Activated B cell treated with CpG ODN at 0.5 μM for 24 hours (primary cell): Measurements from ENCODE around the gene TM9SF3. TPM values are rescaled to one million over a fixed set of nuclear protein-coding genes. Genes with fewer than 3 reads are reported as not detected.
A peak's percentile ranks its signal among the peaks of the same experiment; 100 is the strongest.

Experiments
- ATAC-seq: fragments of 200-7000 bp; cut with Tn5 transposase; one replicate; pipeline ENCODE4 v1.10.0; 2021; ENCODE audit warnings: low read depth, mild to moderate bottlenecking, moderate library complexity
- CTCF ChIA-PET: fragments of 350-600 bp; sonication (Branson Sonifier 250); formaldehyde crosslinking; loops from one replicate; lab custom pipeline; 2021; ENCODE audit warnings: antibody characterized with exemption; lab: Charles Lee
- POLR2A ChIA-PET: fragments of 350-600 bp; sonication (Branson Sonifier 250); formaldehyde crosslinking; loops from one replicate; lab custom pipeline; 2021; ENCODE audit warnings: antibody characterized with exemption; lab: Charles Lee
- DNase-seq: peaks from one replicate; pipeline ENCODE4 v3.0.0; 2022
- H3K27ac Mint-ChIP-seq: one replicate; pipeline ENCODE4 v1.8.0; 2020; ENCODE audit warnings: mixed read lengths
- H3K27me3 Mint-ChIP-seq: one replicate; pipeline ENCODE4 v1.8.0; 2021; ENCODE audit warnings: mixed read lengths
- H3K36me3 Mint-ChIP-seq: one replicate; pipeline ENCODE4 v1.8.0; 2021; ENCODE audit warnings: low read depth, mixed read lengths
- H3K4me1 Mint-ChIP-seq: one replicate; pipeline ENCODE4 v1.8.0; 2021; ENCODE audit warnings: mixed read lengths
- H3K4me3 Mint-ChIP-seq: one replicate; pipeline ENCODE4 v1.8.0; 2020; ENCODE audit warnings: mild to moderate bottlenecking, mixed read lengths
- H3K9me3 Mint-ChIP-seq: one replicate; pipeline ENCODE4 v1.8.0; 2020; ENCODE audit warnings: mixed read lengths
- CTCF ChIP-seq: fragments of 200-600 bp; IDR thresholded peaks from one replicate; pipeline ENCODE4 v1.8.0; 2022; ENCODE audit warnings: antibody characterized with exemption, mild to moderate bottlenecking
- intact Hi-C: fragments of 100-400 bp; cut with micrococcal nuclease; formaldehyde crosslinking; loops from one replicate; pipeline ENCODE4 v1.15.1; 2024
- total RNA-seq: library from RNA; stranded (reverse); gene quantifications from 2 replicates; pipeline ENCODE4 v1.2.3, GENCODE V29; 2022

Gene TM9SF3
- total RNA-seq, 1 donor from 2014 or later: 61.7 TPM

GRCh38 chr10:96618653-96619052 is 31.8 kb upstream of the TM9SF3 start:
- no peaks in the 10 kb centered on the region for H3K27me3 Mint-ChIP-seq
- intact Hi-C loops: no loop called here
- no peaks in the 10 kb centered on the region for H3K4me1 Mint-ChIP-seq
- no peak overlapping the region for H3K4me3 Mint-ChIP-seq
- POLR2A ChIA-PET: interaction anchor here (0.6 kb wide), 1 partner anchor 78 kb away, joined by 6 read pairs; no protein-coding TSS in a partner anchor
- DNase-seq (no peak), ATAC-seq (no peak)
- peaks cover 98% of the 10 kb centered on the region for H3K36me3 Mint-ChIP-seq
- CTCF ChIA-PET: no interaction called here
- no peak overlapping the region for H3K27ac Mint-ChIP-seq
- no peaks in the 10 kb centered on the region for H3K9me3 Mint-ChIP-seq
- TF ChIP-seq CTCF: no peak

- H3K4me3 Mint-ChIP-seq: no peak overlapping the region
- no peaks in the 10 kb centered on the region for H3K4me1 Mint-ChIP-seq
- peaks cover 97% of the 10 kb centered on the region for H3K36me3 Mint-ChIP-seq
- DNase-seq (no peak), ATAC-seq (no peak)
- no peak overlapping the region for H3K27ac Mint-ChIP-seq
- POLR2A ChIA-PET: interaction anchor here (0.6 to 1.0 kb wide), 2 partner anchors 30 to 206 kb away, joined by 3 to 13 read pairs; partner anchors contain the start of gene TM9SF3
- intact Hi-C loops: no loop called here
- TF ChIP-seq CTCF: no peak
- H3K9me3 Mint-ChIP-seq: no peaks in the 10 kb centered on the region
- CTCF ChIA-PET: no interaction called here
- H3K27me3 Mint-ChIP-seq: no peaks in the 10 kb centered on the region
These were observed 30.1 kb upstream of the TM9SF3 start for GRCh38 chr10:96616961-96617360.

GRCh38 chr10:96614515-96614914 is 27.7 kb upstream of the TM9SF3 start:
- Mint-ChIP-seq H3K9me3 (no peaks in the 10 kb centered on the region), H3K27ac (peak overlapping the region; percentile 54), H3K4me3 (no peak overlapping the region), H3K36me3 (peaks cover 97% of the 10 kb centered on the region), H3K4me1 (no peaks in the 10 kb centered on the region), H3K27me3 (no peaks in the 10 kb centered on the region)
- ATAC-seq: no peak
- TF ChIP-seq CTCF: no peak
- POLR2A ChIA-PET: no interaction called here
- intact Hi-C loops: no loop called here
- DNase-seq: no peak
- CTCF ChIA-PET: no interaction called here

GRCh38 chr10:96613576-96613975 is 26.8 kb upstream of the TM9SF3 start:
- intact Hi-C loops: no loop called here
- no peak overlapping the region for H3K27ac Mint-ChIP-seq
- no peak overlapping the region for H3K4me3 Mint-ChIP-seq
- no peak for TF ChIP-seq CTCF
- ChIA-PET CTCF (no interaction called here), POLR2A (no interaction called here)
- H3K36me3 Mint-ChIP-seq: peaks cover 97% of the 10 kb centered on the region
- H3K27me3 Mint-ChIP-seq: no peaks in the 10 kb centered on the region
- no peaks in the 10 kb centered on the region for H3K9me3 Mint-ChIP-seq
- H3K4me1 Mint-ChIP-seq: no peaks in the 10 kb centered on the region
- DNase-seq: no peak
- no peak for ATAC-seq

- Mint-ChIP-seq H3K36me3 (peaks cover 97% of the 10 kb centered on the region), H3K9me3 (no peaks in the 10 kb centered on the region), H3K4me1 (no peaks in the 10 kb centered on the region), H3K4me3 (no peak overlapping the region), H3K27ac (no peak overlapping the region), H3K27me3 (no peaks in the 10 kb centered on the region)
- POLR2A ChIA-PET: no interaction called here
- intact Hi-C loops: no loop called here
- ATAC-seq (no peak), DNase-seq (no peak)
- CTCF ChIA-PET: no interaction called here
- no peak for TF ChIP-seq CTCF
These were observed 25.4 kb upstream of the TM9SF3 start for GRCh38 chr10:96612055-96612830.
